Mucosa of descending colon (tissue), 3 donors: ENCODE results near the gene TEX264. TPM values are rescaled to one million over a fixed set of nuclear protein-coding genes. Genes with fewer than 3 reads are reported as not detected.

Experiments used
- ATAC-seq: fragments of 200-7000 bp; cut with Tn5 transposase; one replicate; pipeline ENCODE4 v1.9.1; 2020; ENCODE audit warnings: mild to moderate bottlenecking, moderate library complexity
- DNase-seq, 3 donors: peaks; one replicate each; pipeline ENCODE4 v3.0.0-alpha.2; 2020
- H3K36me3 ChIP-seq: fragments of 200-600 bp; one replicate; pipeline ENCODE4 v1.8.0; 2021; ENCODE audit warnings: low read depth, mild to moderate bottlenecking
- H3K4me1 ChIP-seq: fragments of 200-600 bp; one replicate; pipeline ENCODE4 v1.8.0; 2021; ENCODE audit warnings: low read depth, mild to moderate bottlenecking
- H3K4me3 ChIP-seq: fragments of 200-600 bp; one replicate; pipeline ENCODE4 v1.8.0; 2021; ENCODE audit warnings: mild to moderate bottlenecking
- H3K9me3 ChIP-seq: fragments of 200-600 bp; one replicate; pipeline ENCODE4 v1.8.0; 2021; ENCODE audit warnings: mild to moderate bottlenecking
- intact Hi-C, 2 donors: fragments of 100-400 bp; cut with DNase I in 1 of 2; cut with micrococcal nuclease in 1 of 2; formaldehyde crosslinking; loops; one replicate each; pipeline versions ENCODE4 v1.11.0 to v1.11.1; 2022; cut with DNase I, micrococcal nuclease
- total RNA-seq, 3 donors: library from RNA; stranded (reverse); fragmentation: NEBNext Ultra II Directional in 2 of 3; extraction: Animal tissue kit (Norgen Biotek cat#: 25700) in 2 of 3; gene quantifications; one replicate each; pipeline versions ENCODE4 v1.2.1 to v1.2.4, GENCODE V29; 2021 to 2023
- TF ChIP-seq, protein P1 (sequence below): fragments of 200-600 bp; IDR thresholded peaks from one replicate; pipeline ENCODE4 v1.8.0; 2022; ENCODE audit warnings: antibody characterized with exemption, mild to moderate bottlenecking
- donor health status: DM: no; HTN: no; CAD: no; lungs with moderate emphysema.
- donor health status: DM: no; HTN: no; CAD: no.
- donor health status: DM: no; HTN: yes; CAD: no.

Gene TEX264
- total RNA-seq, 3 donors from 2014 or later: 53.2 to 73.6 (median 59.1) TPM

DNA sequence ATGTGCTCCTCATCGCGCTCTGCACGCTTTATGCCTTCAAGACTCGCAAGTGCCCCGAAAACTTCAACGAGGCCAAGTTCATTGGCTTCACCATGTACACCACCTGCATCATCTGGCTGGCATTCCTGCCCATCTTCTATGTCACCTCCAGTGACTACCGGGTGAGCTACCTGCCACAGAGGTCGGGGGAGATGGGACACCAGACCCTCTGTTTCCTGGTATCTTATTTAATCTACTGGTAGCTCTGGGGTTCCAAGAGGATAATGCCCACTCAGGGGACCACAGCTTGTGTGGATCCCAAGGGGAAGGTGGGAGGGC lies 44.9 kb downstream of the TEX264 start:
- Histone ChIP-seq H3K4me1 (no peaks in the 10 kb centered on the region), H3K36me3 (no peaks in the 10 kb centered on the region), H3K4me3 (no peak overlapping the region), H3K9me3 (no peaks in the 10 kb centered on the region)
- no peak for ATAC-seq
- no peak for DNase-seq
- intact Hi-C loops: no loop called here
- TF ChIP-seq, protein P1, sequence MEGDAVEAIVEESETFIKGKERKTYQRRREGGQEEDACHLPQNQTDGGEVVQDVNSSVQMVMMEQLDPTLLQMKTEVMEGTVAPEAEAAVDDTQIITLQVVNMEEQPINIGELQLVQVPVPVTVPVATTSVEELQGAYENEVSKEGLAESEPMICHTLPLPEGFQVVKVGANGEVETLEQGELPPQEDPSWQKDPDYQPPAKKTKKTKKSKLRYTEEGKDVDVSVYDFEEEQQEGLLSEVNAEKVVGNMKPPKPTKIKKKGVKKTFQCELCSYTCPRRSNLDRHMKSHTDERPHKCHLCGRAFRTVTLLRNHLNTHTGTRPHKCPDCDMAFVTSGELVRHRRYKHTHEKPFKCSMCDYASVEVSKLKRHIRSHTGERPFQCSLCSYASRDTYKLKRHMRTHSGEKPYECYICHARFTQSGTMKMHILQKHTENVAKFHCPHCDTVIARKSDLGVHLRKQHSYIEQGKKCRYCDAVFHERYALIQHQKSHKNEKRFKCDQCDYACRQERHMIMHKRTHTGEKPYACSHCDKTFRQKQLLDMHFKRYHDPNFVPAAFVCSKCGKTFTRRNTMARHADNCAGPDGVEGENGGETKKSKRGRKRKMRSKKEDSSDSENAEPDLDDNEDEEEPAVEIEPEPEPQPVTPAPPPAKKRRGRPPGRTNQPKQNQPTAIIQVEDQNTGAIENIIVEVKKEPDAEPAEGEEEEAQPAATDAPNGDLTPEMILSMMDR: no peak

DNA sequence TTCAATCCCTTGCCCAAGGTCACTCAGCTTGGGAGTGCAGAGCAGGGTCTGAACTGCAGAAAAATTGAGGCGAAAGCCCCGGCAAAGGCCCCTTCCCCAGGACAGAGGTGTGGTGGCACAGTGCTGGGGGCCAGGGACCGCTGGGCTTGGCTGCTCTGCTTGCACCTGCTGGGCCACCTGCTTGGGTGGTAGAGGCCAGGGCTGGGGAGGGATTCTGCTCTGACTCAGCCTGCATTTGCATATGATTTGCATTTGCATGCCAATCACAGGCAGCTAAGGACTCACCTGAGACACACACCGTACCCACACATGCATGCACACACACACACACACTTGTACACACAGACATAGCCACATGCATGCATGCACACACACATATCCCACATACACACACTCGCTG lies 45.8 kb downstream of the TEX264 start:
- TF ChIP-seq, protein P1: no peak
- H3K4me3 ChIP-seq: no peak overlapping the region

DNA sequence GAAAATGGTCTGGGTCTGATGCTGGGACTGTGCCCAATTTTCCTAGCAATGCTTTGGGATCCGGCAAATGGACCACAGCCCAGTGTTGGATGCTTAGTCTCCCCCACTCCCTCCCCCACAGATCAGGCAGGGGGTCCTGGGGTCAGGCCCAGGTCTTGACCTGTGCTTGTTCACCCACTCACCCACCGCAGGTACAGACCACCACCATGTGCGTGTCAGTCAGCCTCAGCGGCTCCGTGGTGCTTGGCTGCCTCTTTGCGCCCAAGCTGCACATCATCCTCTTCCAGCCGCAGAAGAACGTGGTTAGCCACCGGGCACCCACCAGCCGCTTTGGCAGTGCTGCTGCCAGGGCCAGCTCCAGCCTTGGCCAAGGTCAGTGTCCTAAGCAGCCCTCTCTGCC lies 46.4 kb downstream of the TEX264 start:
- DNase-seq (no peak), ATAC-seq (no peak)
- intact Hi-C loops: no loop called here
- TF ChIP-seq, protein P1: no peak
- Histone ChIP-seq H3K4me3 (no peak overlapping the region), H3K4me1 (no peaks in the 10 kb centered on the region), H3K36me3 (no peaks in the 10 kb centered on the region), H3K9me3 (no peaks in the 10 kb centered on the region)

More for the DNA sequence above, 45.8 kb downstream of the TEX264 start:
- no peaks in the 10 kb centered on the region for H3K36me3 ChIP-seq
- H3K9me3 ChIP-seq: no peaks in the 10 kb centered on the region
- intact Hi-C loops: no loop called here
- no peaks in the 10 kb centered on the region for H3K4me1 ChIP-seq
- ATAC-seq (no peak), DNase-seq (no peak)

DNA sequence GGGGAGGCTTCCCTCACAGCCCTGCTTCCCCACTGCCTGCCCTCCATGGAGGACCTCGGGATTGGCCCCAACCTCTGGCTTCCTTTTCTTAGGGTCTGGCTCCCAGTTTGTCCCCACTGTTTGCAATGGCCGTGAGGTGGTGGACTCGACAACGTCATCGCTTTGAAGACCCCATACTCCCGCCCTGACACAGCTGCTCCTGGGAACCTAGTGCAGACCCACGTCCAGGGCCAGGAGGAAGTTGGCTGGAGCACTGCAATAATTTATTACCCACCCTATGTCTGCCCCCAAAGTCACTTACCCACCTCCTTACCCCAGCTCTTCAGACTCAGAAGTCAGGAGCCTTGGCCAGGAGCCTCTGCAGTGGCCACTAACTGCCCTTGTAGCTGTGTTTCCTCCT lies 46.9 kb downstream of the TEX264 start:
- DNase-seq: no peak

DNA sequence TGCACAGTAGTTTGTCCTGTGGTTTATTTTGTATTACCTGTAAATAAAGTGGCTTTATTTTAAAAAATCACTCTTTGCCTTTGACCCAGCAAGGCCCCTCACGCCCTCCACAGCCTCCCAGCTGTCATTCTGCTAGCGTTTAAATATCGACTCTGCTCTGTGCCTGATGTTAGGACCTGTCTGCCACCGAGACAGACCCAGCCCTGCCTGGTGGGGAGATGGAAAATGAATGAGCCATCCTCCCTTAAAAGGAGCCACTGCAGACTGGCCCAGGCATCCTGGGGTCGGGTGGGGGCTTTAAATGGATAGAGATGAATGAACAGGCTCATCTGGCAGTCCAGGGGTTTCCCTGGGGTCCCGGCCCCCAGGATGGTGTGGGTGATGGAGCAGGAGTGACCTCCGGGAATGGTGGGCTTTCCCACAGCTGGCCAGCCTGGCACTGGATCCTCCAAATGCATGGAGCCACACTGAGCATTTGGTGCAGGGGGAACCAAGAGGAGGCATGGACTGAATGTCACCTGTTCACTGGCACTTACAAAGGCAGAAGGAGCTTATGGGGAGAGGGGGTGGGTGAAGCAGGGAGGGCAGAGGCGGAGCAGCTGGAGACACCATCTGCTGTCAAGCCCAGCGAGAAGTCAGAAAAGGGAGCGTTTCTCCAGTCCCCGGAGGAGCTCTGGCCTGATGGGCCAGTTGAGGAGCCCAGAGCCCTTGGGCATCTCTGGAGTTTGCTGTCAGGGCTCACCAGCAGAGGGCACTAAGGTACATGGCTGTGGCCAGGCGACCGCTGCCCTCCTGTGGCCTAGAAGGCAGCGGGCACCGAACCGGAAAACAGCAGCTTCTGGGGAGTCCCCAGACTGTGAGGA lies 47.7 kb downstream of the TEX264 start:
- intact Hi-C loops: no loop called here
- H3K36me3 ChIP-seq: no peaks in the 10 kb centered on the region
- no peak overlapping the region for H3K4me3 ChIP-seq
- peak; percentile 97 for ATAC-seq
- peak; percentile 67 to 81 (median 78) for DNase-seq
- H3K9me3 ChIP-seq: no peaks in the 10 kb centered on the region
- H3K4me1 ChIP-seq: no peaks in the 10 kb centered on the region
- TF ChIP-seq, protein P1: peak; percentile 51

More for the DNA sequence above, 46.9 kb downstream of the TEX264 start:
- intact Hi-C loops: no loop called here
- H3K9me3 ChIP-seq: no peaks in the 10 kb centered on the region
- no peak for ATAC-seq
- H3K4me3 ChIP-seq: no peak overlapping the region
- no peaks in the 10 kb centered on the region for H3K36me3 ChIP-seq
- TF ChIP-seq, protein P1: no peak
- no peaks in the 10 kb centered on the region for H3K4me1 ChIP-seq
